Ovary (tissue), 9 donors: ENCODE data around the gene DNAI1. TPM values are rescaled to one million over a fixed set of nuclear protein-coding genes. Genes with fewer than 3 reads are reported as not detected.

Experiments used
- DNase-seq, 5 donors: peaks; one replicate each; pipeline ENCODE4 v3.0.0-alpha.2; 2019 to 2020
- H3K27ac ChIP-seq, 2 donors: fragments of 200-600 bp; one replicate each; pipeline versions ENCODE4 v1.5.1 to v1.8.0; 2019 to 2022
- H3K27me3 ChIP-seq: fragments of 200-600 bp; one replicate; pipeline ENCODE4 v1.8.0; 2022
- H3K36me3 ChIP-seq: fragments of 200-600 bp; sonication (generic); one replicate; pipeline ENCODE4 v1.5.1; 2019
- H3K4me1 ChIP-seq: one replicate; pipeline ENCODE4 v1.8.1; 2013; ENCODE audit warnings: mild to moderate bottlenecking, moderate library complexity; ENCODE audit not compliant: insufficient read depth
- H3K4me3 ChIP-seq: fragments of 200-600 bp; sonication (generic); one replicate; pipeline ENCODE4 v1.5.1; 2017
- H3K9me3 ChIP-seq, 2 donors: fragments of 200-600 bp in 1 of 2; sonication (generic) in 1 of 2; one replicate each; pipeline versions ENCODE4 v1.5.1 to v1.8.1; 2013 to 2019; ENCODE audit warnings: mild to moderate bottlenecking in 1 of 2, moderate library complexity in 1 of 2
- CTCF ChIP-seq, 3 donors: fragments of 450-650 bp in 2 of 3; fragments of 200-600 bp in 1 of 3; IDR thresholded peaks; one replicate each; pipeline versions ENCODE4 v1.5.1 to v1.8.0; 2016 to 2022; ENCODE audit warnings: antibody characterized with exemption in 3 of 3, mild to moderate bottlenecking in 1 of 3
- EP300 ChIP-seq: sonication (generic); formaldehyde crosslinking; IDR thresholded peaks from one replicate; pipeline ENCODE4 v1.6.1; 2017; ENCODE audit warnings: antibody characterized with exemption
- POLR2A ChIP-seq: fragments of 450-650 bp; IDR thresholded peaks from one replicate; pipeline ENCODE4 v1.6.1; 2017; ENCODE audit warnings: antibody characterized with exemption, mild to moderate bottlenecking, moderate library complexity
- WGBS, 3 donors: extraction: QIAGEN DNeasy Blood & Tissue Kit in 1 of 3; methylation state at CpG; one replicate each; pipeline versions ENCODE4 v1.1.5 to v1.1.7; 2013 to 2017; 5-methylcytosine and 5-hydroxymethylcytosine counted together
- intact Hi-C, 4 donors: fragments of 100-400 bp; cut with DNase I; formaldehyde crosslinking; loops; one replicate each; pipeline versions ENCODE4 v1.11.0 to v1.15.1; 2022 to 2023
- polyA plus RNA-seq, 2 donors: library from polyadenylated mRNA; stranded (reverse); fragments of 200-250 nt in 1 of 2; fragments of 350-450 nt in 1 of 2; fragmentation: Illumina TruSeq in 1 of 2; extraction: RNeasy Lipid Tissue Mini Kit (QIAGEN cat#74804) in 1 of 2; gene quantifications; one replicate each; pipeline ENCODE4 v1.2.3, GENCODE V29; 2013 to 2014
- total RNA-seq, 7 donors: library from RNA; depleted of rRNA in 2 of 7; stranded (reverse); fragments of >200 nt in 2 of 7; fragmentation: NEBNext Ultra II Directional in 3 of 7; extraction: Animal tissue kit (Norgen Biotek cat#: 25700) in 3 of 7; gene quantifications; one replicate each; pipeline versions ENCODE4 v1.1.0 to v1.2.4, GENCODE V29; 2016 to 2023
- donor health status: DM: no; HTN: no; CAD: no; lungs with moderate emphysema.
- donor health status: DM: no; HTN: no; CAD: no.
- donor health status: Bipolar disorder and iron deficiency.
- donor health status: DM: yes; HTN: yes; CAD: no.
- donor health status: DM: no; HTN: no; CAD: no.
- donor health status: DM: yes; HTN: yes; CAD: no.

The DNAI1 gene
- total and polyA plus RNA-seq, 9 donors = 0.10 to 26.1 (median 1.9) TPM; not detected in 3

- H3K27ac ChIP-seq = no peak overlapping the region
- no peak for DNase-seq
- WGBS, 3 donors = 88 to 90% (median 90%) methylated on average over 10 of the region's 10 CpGs
- no peaks in the 10 kb centered on the region for H3K4me1 ChIP-seq
- intact Hi-C loops = no loop called here
- H3K9me3 ChIP-seq = no peaks in the 10 kb centered on the region
- H3K4me3 ChIP-seq = no peak overlapping the region
- no peaks in the 10 kb centered on the region for H3K36me3 ChIP-seq
- no peaks in the 10 kb centered on the region for H3K27me3 ChIP-seq
- TF ChIP-seq EP300 = no peak
- no peak for TF ChIP-seq POLR2A
- TF ChIP-seq CTCF (IDR thresholded peaks at IDR 0.05) = no peak
Observed at GRCh38 chr9:34450644-34451043, 8.0 kb upstream of the DNAI1 start.

GRCh38 chr9:34451135-34451534 is 7.5 kb upstream of the DNAI1 start:
- intact Hi-C loops = no loop called here
- Histone ChIP-seq H3K36me3 (no peaks in the 10 kb centered on the region), H3K9me3 (no peaks in the 10 kb centered on the region), H3K4me1 (no peaks in the 10 kb centered on the region), H3K27me3 (no peaks in the 10 kb centered on the region), H3K27ac (no peak overlapping the region), H3K4me3 (no peak overlapping the region)
- 84 to 93% (median 87%) methylated on average over 2 of the region's 2 CpGs for WGBS, 3 donors
- DNase-seq = no peak
- TF ChIP-seq EP300 (no peak), CTCF (IDR thresholded peaks at IDR 0.05) (no peak), POLR2A (no peak)

GRCh38 chr9:34451545-34451944 is 7.1 kb upstream of the DNAI1 start:
- TF ChIP-seq EP300 = no peak
- TF ChIP-seq CTCF (IDR thresholded peaks at IDR 0.05) = no peak
- TF ChIP-seq POLR2A = no peak
- intact Hi-C loops = no loop called here
- Histone ChIP-seq H3K4me3 (no peak overlapping the region), H3K27ac (no peak overlapping the region), H3K9me3 (no peaks in the 10 kb centered on the region), H3K27me3 (no peaks in the 10 kb centered on the region), H3K4me1 (no peaks in the 10 kb centered on the region), H3K36me3 (no peaks in the 10 kb centered on the region)
- no peak for DNase-seq
- 68 to 74% (median 71%) methylated on average over 3 of the region's 3 CpGs for WGBS, 3 donors

- H3K27me3 ChIP-seq = no peaks in the 10 kb centered on the region
- DNase-seq = no peak
- H3K9me3 ChIP-seq = no peaks in the 10 kb centered on the region
- WGBS, 3 donors = 86% methylated on average over 2 of the region's 2 CpGs
- no peak for TF ChIP-seq POLR2A
- TF ChIP-seq CTCF (IDR thresholded peaks at IDR 0.05) = no peak
- no peak for TF ChIP-seq EP300
- no peaks in the 10 kb centered on the region for H3K36me3 ChIP-seq
- intact Hi-C loops = no loop called here
- no peak overlapping the region for H3K4me3 ChIP-seq
- H3K4me1 ChIP-seq = peaks cover 5% of the 10 kb centered on the region
- H3K27ac ChIP-seq = no peak overlapping the region
Observed at GRCh38 chr9:34452568-34452967, 6.0 kb upstream of the DNAI1 start.
